Measurements from ENCODE around the gene HES2.
A peak's percentile ranks its signal among the peaks of the same experiment; 100 is the strongest.
"Not testable (repeated sequence)": the region's sequence is repeated elsewhere in the genome, so short reads cannot be mapped to it uniquely, and the experiment has no call there.

The HES2 gene

GRCh38 chr1:6417961-6418667, 1.6 kb downstream of the HES2 start:
- no peak for DNase-seq (ENCODE audit: low spot score)

- DNase-seq (ENCODE audit: low spot score): no peak
Measured at GRCh38 chr1:6416906-6417305, 2.8 kb downstream of the HES2 start.

- DNase-seq (ENCODE audit: low spot score): no peak
Measured at GRCh38 chr1:6416295-6416656, 3.4 kb downstream of the HES2 start.

GRCh38 chr1:6414881-6415626, 4.7 kb downstream of the HES2 start:
- DNase-seq (ENCODE audit: low spot score): no peak

- no peak for DNase-seq (ENCODE audit: low spot score)
Measured at GRCh38 chr1:6414443-6414844, 5.3 kb downstream of the HES2 start.

- no peak for DNase-seq (ENCODE audit: low spot score)
Measured at GRCh38 chr1:6412896-6413295, 6.8 kb downstream of the HES2 start.

GRCh38 chr1:6410248-6410893, 9.3 kb downstream of the HES2 start:
- DNase-seq (ENCODE audit: low spot score): no peak

GRCh38 chr1:6409733-6410132, 10.0 kb downstream of the HES2 start:
- no peak for DNase-seq (ENCODE audit: low spot score)

GRCh38 chr1:6409053-6409452, 10.7 kb downstream of the HES2 start:
- no peak for DNase-seq (ENCODE audit: low spot score)

GRCh38 chr1:6408023-6408422, 11.7 kb downstream of the HES2 start:
- DNase-seq (ENCODE audit: low spot score): no peak

GRCh38 chr1:6401673-6402072, 18.0 kb downstream of the HES2 start:
- DNase-seq (ENCODE audit: low spot score): no peak

- no peak for DNase-seq (ENCODE audit: low spot score)
Measured at GRCh38 chr1:6399294-6399693, 20.4 kb downstream of the HES2 start.

GRCh38 chr1:6397844-6398441, 21.8 kb downstream of the HES2 start:
- no peak for DNase-seq (ENCODE audit: low spot score)

- no peak for DNase-seq (ENCODE audit: low spot score)
Measured at GRCh38 chr1:6396998-6397397, 22.7 kb downstream of the HES2 start.

GRCh38 chr1:6395781-6396244, 23.9 kb downstream of the HES2 start:
- DNase-seq (ENCODE audit: low spot score): not testable (repeated sequence)

- DNase-seq (ENCODE audit: low spot score): not testable (repeated sequence)
Measured at GRCh38 chr1:6395130-6395529, 24.6 kb downstream of the HES2 start.

GRCh38 chr1:6393400-6394187, 26.1 kb downstream of the HES2 start, which contains the start of gene ACOT7:
TSS of gene ACOT7 (minus strand) at chr1:6393767. CDS start at chr1:6393399, 368 bp downstream.
- DNase-seq (ENCODE audit: low spot score): peak; percentile 86

GRCh38 chr1:6392809-6393399, 26.8 kb downstream of the HES2 start:
- no peak for DNase-seq (ENCODE audit: low spot score)

- DNase-seq (ENCODE audit: low spot score): no peak
Measured at GRCh38 chr1:6391951-6392808, 27.5 kb downstream of the HES2 start.

GRCh38 chr1:6389971-6390370, 29.7 kb downstream of the HES2 start:
- no peak for DNase-seq (ENCODE audit: low spot score)
